ENCODE data around the gene KCNE4.
"Not testable (repeated sequence)": the region's sequence is repeated elsewhere in the genome, so short reads cannot be mapped to it uniquely, and the experiment has no call there.

KCNE4 gene

DNA sequence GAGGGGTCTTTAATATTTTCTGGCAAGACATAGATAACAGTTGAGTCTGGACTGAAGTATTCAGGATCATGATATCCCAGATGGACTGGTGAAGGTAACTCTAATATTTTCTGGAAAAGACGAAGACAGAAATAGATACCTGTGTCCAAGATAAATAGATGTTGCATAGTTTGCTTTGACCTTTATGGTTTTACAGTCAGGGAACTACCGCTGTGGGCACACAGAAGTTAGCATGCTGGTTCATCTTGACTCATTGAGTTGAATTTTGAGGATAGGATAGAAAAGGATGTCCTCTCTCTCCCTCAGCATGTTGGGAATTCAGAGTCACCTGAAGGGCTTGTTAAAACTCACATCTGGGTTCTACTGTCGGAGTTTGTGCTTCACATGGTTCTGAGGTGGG lies 20.8 kb downstream of the KCNE4 start:
- no peaks in the 10 kb centered on the region for H3K4me1 Mint-ChIP-seq
- H3K36me3 Mint-ChIP-seq (ENCODE audit: insufficient read depth): no peaks in the 10 kb centered on the region
- peaks cover 7% of the 10 kb centered on the region for H3K9me3 Mint-ChIP-seq
- peaks cover 14% of the 10 kb centered on the region for H3K27me3 Mint-ChIP-seq
- H3K4me3 Mint-ChIP-seq: no peak overlapping the region
- no peak overlapping the region for H3K27ac Mint-ChIP-seq (ENCODE audit: low read depth)
- ATAC-seq (replicated peaks; ENCODE audit: extremely low read depth, poor library complexity, severe bottlenecking): no peak
- DNase-seq (ENCODE audit: low spot score in 2 of 2): no peak

DNA sequence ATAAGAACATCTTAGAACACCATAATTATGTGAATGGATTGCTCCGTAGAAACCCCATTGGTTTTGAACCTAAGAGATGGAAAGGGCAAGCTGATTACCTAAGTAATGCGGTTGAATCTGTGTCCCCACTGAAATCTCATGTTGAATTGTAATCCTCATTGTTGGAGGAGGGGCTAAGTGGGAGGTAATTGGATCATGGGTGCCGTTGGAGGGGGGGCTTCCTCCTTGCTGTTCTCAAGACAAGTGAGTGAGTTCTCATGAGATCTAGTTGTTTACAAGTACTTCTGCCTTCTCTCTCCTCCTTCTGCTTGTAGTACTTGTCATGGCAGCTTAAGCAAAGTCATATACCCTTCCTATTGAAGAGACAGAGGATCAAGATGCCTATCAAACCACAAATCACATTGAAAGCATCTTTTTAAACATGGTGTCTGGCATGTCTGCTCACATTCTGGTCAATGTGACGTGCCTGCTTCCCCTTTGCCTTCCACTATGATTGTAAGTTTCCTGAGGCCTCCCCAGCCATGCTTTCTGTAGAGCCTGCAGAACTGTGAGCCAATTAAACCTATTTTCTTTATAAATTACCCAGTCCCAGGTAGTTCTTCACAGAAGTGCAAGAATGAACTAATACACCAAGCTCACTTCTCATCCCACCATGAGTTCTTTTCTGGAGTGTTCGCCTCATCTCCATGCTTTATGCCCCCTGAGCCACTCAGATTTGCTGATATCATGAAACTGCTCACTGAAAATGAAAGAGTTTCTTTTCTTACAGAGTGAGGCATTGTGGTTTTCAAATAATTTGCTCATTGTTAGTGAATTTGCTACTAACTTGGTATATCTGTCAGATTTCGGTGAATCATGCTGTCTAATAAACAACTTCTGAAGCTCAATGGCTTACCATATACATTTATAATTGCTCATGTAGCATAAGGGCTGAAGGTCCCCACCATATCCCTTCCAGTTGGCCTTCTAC lies 23.6 kb downstream of the KCNE4 start:
- Mint-ChIP-seq H3K36me3 (ENCODE audit: insufficient read depth) (no peaks in the 10 kb centered on the region), H3K27me3 (peaks cover 21% of the 10 kb centered on the region), H3K4me3 (no peak overlapping the region), H3K4me1 (no peaks in the 10 kb centered on the region), H3K9me3 (peaks cover 7% of the 10 kb centered on the region), H3K27ac (ENCODE audit: low read depth) (no peak overlapping the region)
- no peak for DNase-seq (ENCODE audit: low spot score in 2 of 2)
- no peak for ATAC-seq (replicated peaks; ENCODE audit: extremely low read depth, poor library complexity, severe bottlenecking)

DNA sequence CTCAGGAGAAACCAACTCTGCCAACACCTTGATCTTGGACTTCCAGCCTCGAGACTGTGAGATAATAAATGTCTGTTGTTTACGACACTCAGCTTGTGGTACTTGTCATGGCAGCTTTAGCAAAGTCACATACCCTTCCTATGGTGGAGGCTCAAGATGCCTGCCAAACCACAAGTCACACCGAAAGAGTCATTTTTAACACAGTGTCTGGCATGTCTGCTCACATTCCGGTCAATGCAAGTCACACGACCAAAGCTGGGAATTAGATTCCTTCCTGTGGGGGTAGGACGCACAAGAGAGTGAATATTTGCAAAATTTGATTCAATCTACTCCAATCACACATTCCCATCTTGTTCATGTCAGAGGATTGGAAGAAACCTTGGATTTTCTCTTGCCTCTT lies 24.6 kb downstream of the KCNE4 start:
- H3K36me3 Mint-ChIP-seq (ENCODE audit: insufficient read depth): no peaks in the 10 kb centered on the region

DNA sequence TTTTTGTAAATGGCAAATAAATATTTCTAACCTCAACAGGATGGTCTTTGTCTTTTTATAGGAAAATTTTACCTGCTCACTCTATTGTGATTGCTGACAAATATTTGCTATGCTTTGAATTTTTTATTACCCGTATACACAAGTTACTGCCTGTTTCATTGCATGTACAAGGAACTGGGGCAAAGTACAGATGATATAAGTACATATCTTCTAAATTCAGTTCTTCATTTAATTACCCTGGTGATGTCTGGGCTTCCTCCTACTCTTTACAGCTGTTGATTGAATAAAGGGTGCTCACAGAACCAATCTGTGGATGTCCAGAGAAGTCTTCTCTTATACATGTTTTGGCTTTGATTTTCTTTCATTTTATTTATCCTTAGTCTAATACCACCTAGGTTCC lies 26.5 kb downstream of the KCNE4 start:
- ATAC-seq (replicated peaks; ENCODE audit: extremely low read depth, poor library complexity, severe bottlenecking): no peak
- no peak overlapping the region for H3K27ac Mint-ChIP-seq (ENCODE audit: low read depth)
- no peak overlapping the region for H3K4me3 Mint-ChIP-seq
- peaks cover 7% of the 10 kb centered on the region for H3K27me3 Mint-ChIP-seq
- no peaks in the 10 kb centered on the region for H3K4me1 Mint-ChIP-seq
- no peaks in the 10 kb centered on the region for H3K9me3 Mint-ChIP-seq
- H3K36me3 Mint-ChIP-seq (ENCODE audit: insufficient read depth): no peaks in the 10 kb centered on the region
- DNase-seq (ENCODE audit: low spot score in 2 of 2): no peak

More for the DNA sequence above, 24.6 kb downstream of the KCNE4 start:
- no peak for ATAC-seq (replicated peaks; ENCODE audit: extremely low read depth, poor library complexity, severe bottlenecking)
- no peak overlapping the region for H3K27ac Mint-ChIP-seq (ENCODE audit: low read depth)
- peaks cover 19% of the 10 kb centered on the region for H3K27me3 Mint-ChIP-seq
- peaks cover 7% of the 10 kb centered on the region for H3K9me3 Mint-ChIP-seq
- DNase-seq (ENCODE audit: low spot score in 2 of 2): no peak
- H3K4me1 Mint-ChIP-seq: no peaks in the 10 kb centered on the region
- H3K4me3 Mint-ChIP-seq: no peak overlapping the region

DNA sequence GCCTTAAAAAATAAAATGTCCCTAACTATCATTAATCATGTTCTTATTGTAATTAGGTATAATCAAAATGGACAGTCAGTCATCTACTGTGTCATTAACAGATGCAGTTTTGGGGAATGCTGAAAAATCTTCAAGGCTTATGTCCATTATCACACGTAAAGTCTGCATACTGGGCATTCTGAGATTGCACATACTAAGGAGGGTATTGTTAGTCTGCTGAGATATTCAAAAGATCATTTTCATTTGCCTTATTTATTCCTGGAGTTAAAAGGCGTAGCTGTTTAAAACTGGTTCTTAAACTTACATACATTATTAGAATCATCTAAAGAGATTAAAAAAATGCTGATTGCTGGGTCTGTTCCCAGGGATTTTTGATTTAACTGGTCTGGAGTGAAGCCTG lies 27.4 kb downstream of the KCNE4 start:
- Mint-ChIP-seq H3K9me3 (no peaks in the 10 kb centered on the region), H3K27me3 (peaks cover 7% of the 10 kb centered on the region), H3K27ac (ENCODE audit: low read depth) (no peak overlapping the region), H3K36me3 (ENCODE audit: insufficient read depth) (no peaks in the 10 kb centered on the region), H3K4me3 (no peak overlapping the region), H3K4me1 (no peaks in the 10 kb centered on the region)
- DNase-seq (ENCODE audit: low spot score in 2 of 2): no peak
- ATAC-seq (replicated peaks; ENCODE audit: extremely low read depth, poor library complexity, severe bottlenecking): no peak

DNA sequence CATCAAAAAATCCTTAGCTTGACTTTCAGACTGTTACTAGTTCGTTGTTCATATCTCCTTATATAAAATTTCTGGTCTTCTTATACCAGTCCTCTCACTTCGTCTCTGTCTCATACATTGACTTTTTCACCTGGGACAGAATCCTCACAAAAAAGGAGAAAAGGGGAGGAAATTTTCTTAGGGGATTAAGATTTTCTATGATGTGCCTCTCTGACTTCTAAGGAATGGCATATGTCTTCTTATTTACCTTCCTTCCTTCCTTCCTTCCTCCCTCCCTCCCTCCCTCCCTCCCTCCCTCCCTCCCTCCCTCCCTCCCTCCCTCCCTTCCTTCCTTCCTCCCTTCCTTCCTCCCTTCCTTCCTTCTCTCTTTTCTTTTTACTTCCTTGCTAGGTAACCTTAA lies 27.9 kb downstream of the KCNE4 start:
- DNase-seq (ENCODE audit: low spot score in 2 of 2) (no peak), ATAC-seq (replicated peaks; ENCODE audit: extremely low read depth, poor library complexity, severe bottlenecking) (no peak)
- no peaks in the 10 kb centered on the region for H3K9me3 Mint-ChIP-seq
- H3K27me3 Mint-ChIP-seq: peaks cover 7% of the 10 kb centered on the region
- H3K4me3 Mint-ChIP-seq: no peak overlapping the region
- H3K27ac Mint-ChIP-seq (ENCODE audit: low read depth): no peak overlapping the region
- H3K4me1 Mint-ChIP-seq: no peaks in the 10 kb centered on the region
- H3K36me3 Mint-ChIP-seq (ENCODE audit: insufficient read depth): no peaks in the 10 kb centered on the region

DNA sequence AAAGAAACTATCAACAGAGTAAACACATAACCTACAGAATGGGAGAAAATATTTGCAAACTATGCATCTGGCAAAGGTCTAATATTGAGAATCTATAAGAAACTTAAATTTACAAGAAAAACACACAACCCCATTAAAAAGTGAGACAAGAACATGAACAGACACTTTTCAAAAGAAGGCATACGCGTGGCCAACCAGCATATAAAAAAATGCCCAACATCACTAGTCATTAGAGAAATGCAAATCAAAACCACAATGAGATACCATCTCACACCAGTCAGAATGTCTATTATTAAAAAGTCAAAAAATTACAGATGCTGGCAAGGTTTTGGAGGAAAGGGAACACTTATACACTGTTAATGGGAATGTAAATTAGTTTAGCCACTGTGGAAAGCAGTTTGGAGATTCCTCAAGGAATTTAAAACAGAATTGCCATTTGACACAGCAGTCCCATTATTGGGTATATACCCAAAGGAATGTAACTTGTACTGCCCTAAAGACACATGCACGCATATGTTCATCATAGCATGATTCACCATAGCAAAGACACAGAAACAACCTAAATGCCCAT lies 28.9 kb downstream of the KCNE4 start:
- H3K4me3 Mint-ChIP-seq; ATAC-seq (replicated peaks; ENCODE audit: extremely low read depth, poor library complexity, severe bottlenecking); H3K4me1 Mint-ChIP-seq; H3K27ac Mint-ChIP-seq (ENCODE audit: low read depth); H3K9me3 Mint-ChIP-seq; H3K27me3 Mint-ChIP-seq; H3K36me3 Mint-ChIP-seq (ENCODE audit: insufficient read depth); DNase-seq (ENCODE audit: low spot score in 2 of 2): not testable (repeated sequence)

DNA sequence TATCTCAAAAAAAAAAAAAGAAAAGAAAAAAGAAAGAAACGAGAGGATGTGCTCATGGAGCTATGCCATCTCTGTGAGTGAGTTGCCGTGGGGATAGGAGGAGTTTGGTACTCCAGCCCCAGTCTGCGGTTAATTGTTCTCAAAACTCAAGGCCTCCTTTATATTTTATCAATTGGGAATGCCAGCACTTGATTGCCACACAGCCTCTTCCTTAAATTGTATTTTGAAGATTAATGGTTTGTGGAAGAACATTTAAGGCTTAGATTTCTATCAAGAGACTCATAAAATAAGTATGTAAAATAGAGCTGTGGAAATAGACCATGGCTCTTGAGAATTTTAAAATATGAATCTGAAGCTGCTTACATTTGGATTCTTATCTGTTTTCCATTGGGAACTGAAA lies 29.8 kb downstream of the KCNE4 start:
- Mint-ChIP-seq H3K9me3 (peaks cover 5% of the 10 kb centered on the region), H3K4me1 (no peaks in the 10 kb centered on the region), H3K4me3 (no peak overlapping the region), H3K27ac (ENCODE audit: low read depth) (no peak overlapping the region), H3K36me3 (ENCODE audit: insufficient read depth) (no peaks in the 10 kb centered on the region), H3K27me3 (peaks cover 7% of the 10 kb centered on the region)
- DNase-seq (ENCODE audit: low spot score in 2 of 2) (no peak), ATAC-seq (replicated peaks; ENCODE audit: extremely low read depth, poor library complexity, severe bottlenecking) (no peak)

DNA sequence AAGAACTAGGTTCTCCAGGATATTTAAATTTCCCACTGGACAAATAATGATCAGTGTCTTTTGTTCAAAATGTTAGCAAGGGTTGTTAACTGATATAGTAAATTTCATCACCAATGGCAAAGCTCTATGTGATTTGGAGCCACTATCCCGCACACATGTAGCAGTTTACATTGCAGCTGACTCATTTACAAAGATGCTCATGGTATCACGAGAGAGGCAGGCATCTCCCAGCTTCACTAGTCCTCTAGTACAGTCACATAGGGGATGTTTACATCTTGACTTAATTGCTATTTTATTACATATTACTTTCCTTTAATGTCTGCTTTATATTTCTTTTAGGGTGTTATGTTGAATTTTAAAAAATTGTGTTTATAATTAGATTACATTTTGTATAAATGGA lies 30.7 kb downstream of the KCNE4 start:
- no peak for DNase-seq (ENCODE audit: low spot score in 2 of 2)
- no peak overlapping the region for H3K27ac Mint-ChIP-seq (ENCODE audit: low read depth)
- no peaks in the 10 kb centered on the region for H3K36me3 Mint-ChIP-seq (ENCODE audit: insufficient read depth)
- peaks cover 7% of the 10 kb centered on the region for H3K27me3 Mint-ChIP-seq
- H3K4me1 Mint-ChIP-seq: no peaks in the 10 kb centered on the region
- ATAC-seq (replicated peaks; ENCODE audit: extremely low read depth, poor library complexity, severe bottlenecking): no peak
- H3K9me3 Mint-ChIP-seq: peaks cover 5% of the 10 kb centered on the region
- no peak overlapping the region for H3K4me3 Mint-ChIP-seq

DNA sequence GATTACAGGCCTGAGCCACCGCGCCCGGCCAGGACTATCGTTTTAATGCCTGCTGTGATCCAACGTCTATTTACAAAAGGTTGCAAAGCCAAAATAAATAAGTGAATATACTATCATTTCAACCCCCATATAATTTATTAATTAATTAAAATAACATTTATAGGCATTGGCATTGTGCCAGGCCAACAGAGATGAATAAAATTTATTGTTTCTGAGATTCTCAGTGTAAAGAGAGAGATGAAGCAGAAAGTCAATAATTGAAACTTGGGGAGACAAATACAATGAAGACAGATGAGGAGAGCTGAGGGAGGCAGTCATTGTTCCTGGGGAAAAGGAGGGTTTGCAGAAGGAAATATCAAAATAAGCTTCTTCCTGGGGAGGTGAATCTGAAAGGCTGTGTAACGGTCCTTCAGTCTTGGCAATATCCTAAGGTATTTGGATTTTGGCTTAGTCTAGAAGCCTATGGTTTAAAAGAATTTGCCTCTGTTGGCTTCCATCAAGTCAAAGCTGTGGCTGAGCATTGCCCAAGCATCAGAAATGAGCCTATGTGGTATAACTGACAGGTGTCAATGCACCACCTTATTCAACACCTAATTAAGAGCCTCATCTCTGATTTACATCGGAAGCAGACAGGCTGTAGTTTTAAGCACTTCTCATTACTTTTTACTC lies 31.5 kb downstream of the KCNE4 start:
- ATAC-seq (replicated peaks; ENCODE audit: extremely low read depth, poor library complexity, severe bottlenecking): no peak
- no peak for DNase-seq (ENCODE audit: low spot score in 2 of 2)
- Mint-ChIP-seq H3K4me1 (no peaks in the 10 kb centered on the region), H3K27me3 (peaks cover 7% of the 10 kb centered on the region), H3K36me3 (ENCODE audit: insufficient read depth) (no peaks in the 10 kb centered on the region), H3K9me3 (peaks cover 5% of the 10 kb centered on the region), H3K4me3 (no peak overlapping the region), H3K27ac (ENCODE audit: low read depth) (no peak overlapping the region)

DNA sequence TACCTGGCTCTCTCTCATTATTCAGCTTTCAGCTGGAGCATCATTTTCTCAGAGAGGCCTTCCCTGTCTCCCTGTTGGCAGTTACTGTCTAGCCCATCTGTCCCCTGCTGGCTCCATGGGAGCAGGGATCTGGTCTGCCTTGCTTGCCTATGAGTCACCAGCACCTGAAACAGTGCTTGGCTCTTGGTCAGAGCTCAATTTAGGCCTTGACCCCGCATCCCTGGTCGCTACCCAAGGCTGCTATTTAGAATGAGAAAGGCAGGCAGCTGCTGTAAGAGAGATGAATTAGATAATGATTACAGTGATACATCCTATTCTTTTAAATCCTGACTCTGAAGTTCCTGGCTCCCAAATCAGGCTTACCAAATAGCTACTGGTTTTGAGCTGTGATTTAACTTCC lies 32.9 kb downstream of the KCNE4 start:
- ATAC-seq (replicated peaks; ENCODE audit: extremely low read depth, poor library complexity, severe bottlenecking): no peak
- H3K4me1 Mint-ChIP-seq: no peaks in the 10 kb centered on the region
- DNase-seq (ENCODE audit: low spot score in 2 of 2): no peak
- no peaks in the 10 kb centered on the region for H3K27me3 Mint-ChIP-seq
- H3K9me3 Mint-ChIP-seq: peaks cover 5% of the 10 kb centered on the region
- H3K4me3 Mint-ChIP-seq: no peak overlapping the region
- no peaks in the 10 kb centered on the region for H3K36me3 Mint-ChIP-seq (ENCODE audit: insufficient read depth)
- no peak overlapping the region for H3K27ac Mint-ChIP-seq (ENCODE audit: low read depth)

DNA sequence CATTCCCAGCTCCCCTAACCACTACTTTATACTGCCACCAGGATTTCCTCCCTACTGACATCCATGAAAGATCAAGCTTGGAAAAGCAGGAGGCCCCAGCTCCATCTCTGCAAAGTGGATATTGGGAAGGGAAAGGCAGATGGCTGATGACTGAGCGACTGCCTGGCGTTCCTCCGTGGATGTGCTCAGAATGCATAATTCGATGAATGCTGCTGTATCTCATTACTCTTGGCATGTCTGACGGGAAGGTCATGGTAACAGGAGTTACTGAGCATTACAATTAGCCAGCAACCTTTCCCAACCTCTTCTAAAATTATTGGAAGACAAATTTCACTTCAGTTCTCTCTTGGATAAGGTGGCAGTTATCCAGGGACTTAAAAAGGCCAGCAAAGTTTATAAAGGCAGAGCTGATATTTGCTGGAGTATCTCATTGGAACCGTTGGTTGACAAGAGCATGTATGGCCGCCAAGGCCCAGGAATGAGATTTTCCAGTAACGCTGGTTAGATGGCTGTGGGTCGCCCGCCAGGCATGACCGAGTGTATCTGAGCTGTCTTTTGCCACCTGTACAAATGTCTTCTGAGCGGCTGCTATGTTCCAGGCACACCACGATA lies 34.5 kb downstream of the KCNE4 start:
- ATAC-seq (replicated peaks; ENCODE audit: extremely low read depth, poor library complexity, severe bottlenecking) (no peak), DNase-seq (ENCODE audit: low spot score in 2 of 2) (no peak)
- H3K4me3 Mint-ChIP-seq: no peak overlapping the region
- H3K27me3 Mint-ChIP-seq: no peaks in the 10 kb centered on the region
- H3K36me3 Mint-ChIP-seq (ENCODE audit: insufficient read depth): no peaks in the 10 kb centered on the region
- no peak overlapping the region for H3K27ac Mint-ChIP-seq (ENCODE audit: low read depth)
- H3K9me3 Mint-ChIP-seq: peaks cover 5% of the 10 kb centered on the region
- no peaks in the 10 kb centered on the region for H3K4me1 Mint-ChIP-seq
